NCI-H510A treated with DMSO at 0.1 percent for 48 hours (cell line): ENCODE results near the gene MXRA7.
A peak's percentile ranks its signal among the peaks of the same experiment; 100 is the strongest.
"Not testable (repeated sequence)": the region's sequence is repeated elsewhere in the genome, so short reads cannot be mapped to it uniquely, and the experiment has no call there.

Experiments
- DNase-seq: peaks from one replicate; lab custom pipeline; 2025; lab: John Stamatoyannopoulos, UW

MXRA7 gene

GRCh38 chr17:76643553-76644148 lies 67.1 kb downstream of the MXRA7 start, which contains the start of gene ST6GALNAC1:
Gene ST6GALNAC1, minus strand, starts transcription at chr17:76643757. Its CDS starts 119 bp downstream, at chr17:76643638.
- DNase-seq = no peak

- DNase-seq = no peak
Observed at GRCh38 chr17:76642994-76643393, 67.8 kb downstream of the MXRA7 start.

GRCh38 chr17:76642032-76642561 lies 68.7 kb downstream of the MXRA7 start:
- DNase-seq = no peak

- peak; percentile 73 for DNase-seq
Observed at GRCh38 chr17:76641501-76641900, 69.3 kb downstream of the MXRA7 start.

- DNase-seq = no peak
Observed at GRCh38 chr17:76640550-76641380, 70.0 kb downstream of the MXRA7 start.

GRCh38 chr17:76638263-76638662 lies 72.5 kb downstream of the MXRA7 start:
- no peak for DNase-seq

- DNase-seq = not testable (repeated sequence)
Observed at GRCh38 chr17:76636486-76637206, 74.1 kb downstream of the MXRA7 start.

- no peak for DNase-seq
Observed at GRCh38 chr17:76635659-76636360, 75.0 kb downstream of the MXRA7 start.

GRCh38 chr17:76635039-76635438 lies 75.7 kb downstream of the MXRA7 start:
- no peak for DNase-seq

- DNase-seq = no peak
Observed at GRCh38 chr17:76633628-76634328, 77.0 kb downstream of the MXRA7 start.

- no peak for DNase-seq
Observed at GRCh38 chr17:76631821-76632565, 78.8 kb downstream of the MXRA7 start.

GRCh38 chr17:76630151-76630550 lies 80.6 kb downstream of the MXRA7 start:
- no peak for DNase-seq
